Gastroesophageal sphincter (tissue), 4 donors: ENCODE results near the gene SH3BP2. TPM values are rescaled to one million over a fixed set of nuclear protein-coding genes. Genes with fewer than 3 reads are reported as not detected.

ENCODE experiments used
- ATAC-seq: fragments of 150-250 bp; one replicate; pipeline ENCODE4 v1.9.1; 2016; ENCODE audit warnings: mild to moderate bottlenecking, moderate library complexity
- H3K27ac ChIP-seq, 4 donors: fragments of 200-600 bp; sonication (generic) in 3 of 4; 1 replicate in 3 of 4; 2 replicates in 1 of 4; pipeline ENCODE4 v1.5.1; 2016 to 2019
- H3K27me3 ChIP-seq: fragments of 200-600 bp; sonication (generic); one replicate; pipeline ENCODE4 v1.5.1; 2019
- H3K36me3 ChIP-seq, 2 donors: fragments of 200-600 bp; sonication (generic); one replicate each; pipeline ENCODE4 v1.5.1; 2019; ENCODE audit warnings: control low read depth in 1 of 2
- H3K4me1 ChIP-seq, 3 donors: fragments of 200-600 bp; sonication (generic); 1 replicate in 2 of 3; 2 replicates in 1 of 3; pipeline ENCODE4 v1.5.1; 2016 to 2019; ENCODE audit warnings: control low read depth in 2 of 3
- H3K4me3 ChIP-seq, 2 donors: fragments of 200-600 bp; sonication (generic); one replicate each; pipeline ENCODE4 v1.5.1; 2019; ENCODE audit warnings: mild to moderate bottlenecking in 1 of 2, moderate library complexity in 1 of 2
- H3K9me3 ChIP-seq, 3 donors: fragments of 200-600 bp; sonication (generic); one replicate each; pipeline ENCODE4 v1.5.1; 2017 to 2019; ENCODE audit warnings: control low read depth in 2 of 3
- EP300 ChIP-seq: sonication (generic); formaldehyde crosslinking; IDR thresholded peaks from one replicate; pipeline ENCODE4 v1.6.1; 2017; ENCODE audit warnings: antibody characterized with exemption, mild to moderate bottlenecking
- POLR2A ChIP-seq, 2 donors: fragments of 450-650 bp; IDR thresholded peaks; one replicate each; pipeline ENCODE4 v1.6.1; 2017; ENCODE audit warnings: antibody characterized with exemption in 2 of 2, mild to moderate bottlenecking in 2 of 2, moderate library complexity in 1 of 2
- POLR2AphosphoS5 ChIP-seq: sonication (generic); formaldehyde crosslinking; IDR thresholded peaks from one replicate; pipeline ENCODE4 v1.6.1; 2017; ENCODE audit warnings: antibody characterized with exemption
- WGBS, 2 donors: methylation state at CpG; one replicate each; pipeline ENCODE4 v1.1.5; 2018; ENCODE audit warnings: low coverage in 1 of 2; 5-methylcytosine and 5-hydroxymethylcytosine counted together
- total RNA-seq, 4 donors: library from RNA; depleted of rRNA; stranded (reverse); fragments of >200 nt; gene quantifications; one replicate each; pipeline ENCODE4 v1.1.0, GENCODE V29; 2016
- TF ChIP-seq, protein P1 (sequence below), 4 experiments: fragments of 200-600 bp in 2 of 4; fragments of 450-650 bp in 2 of 4; sonication (generic) in 1 of 4; IDR thresholded peaks; one replicate each; pipeline ENCODE4 v1.5.1; 2017 to 2019; ENCODE audit warnings: antibody characterized with exemption in 4 of 4, mild to moderate bottlenecking in 2 of 4, moderate library complexity in 2 of 4

SH3BP2 gene
- total RNA-seq, 4 donors from 2014 or later, result 26.8 to 36.4 (median 29.3) TPM

DNA sequence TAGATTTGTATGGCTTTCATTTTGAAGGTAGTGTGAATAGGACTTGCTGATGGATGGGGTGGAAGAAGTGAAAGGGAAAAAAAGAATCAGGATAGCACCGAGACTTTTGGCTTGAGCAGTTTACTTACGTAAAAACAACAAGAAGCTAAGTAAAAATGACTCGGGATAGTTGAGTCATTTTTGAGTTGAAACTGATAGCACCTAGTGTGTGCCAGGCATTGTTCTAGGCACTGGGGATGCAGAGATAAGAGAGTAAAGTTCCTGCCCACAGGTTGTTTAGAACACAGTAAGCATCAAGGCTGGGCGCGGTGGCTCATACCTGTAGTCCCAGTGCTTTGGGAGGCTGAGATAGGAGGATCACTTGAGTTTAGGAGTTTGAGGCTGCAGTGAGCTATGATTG lies 85.5 kb downstream of the SH3BP2 start:
- no peak for TF ChIP-seq POLR2A (IDR thresholded peaks at IDR 0.05)
- Histone ChIP-seq H3K27ac (no peak overlapping the region), H3K4me1 (peaks cover 0 to 52% (median 8%) of the 10 kb centered on the region in 3 donors), H3K27me3 (no peaks in the 10 kb centered on the region), H3K9me3 (no peaks in the 10 kb centered on the region), H3K4me3 (no peak overlapping the region), H3K36me3 (peaks cover 0 to 55% of the 10 kb centered on the region in 2 donors)
- WGBS, 2 donors, result 79% methylated on average over 5 of the region's 5 CpGs; no CpG with 5 or more reads in 1 of the 2 donors
- ATAC-seq, result no peak

DNA sequence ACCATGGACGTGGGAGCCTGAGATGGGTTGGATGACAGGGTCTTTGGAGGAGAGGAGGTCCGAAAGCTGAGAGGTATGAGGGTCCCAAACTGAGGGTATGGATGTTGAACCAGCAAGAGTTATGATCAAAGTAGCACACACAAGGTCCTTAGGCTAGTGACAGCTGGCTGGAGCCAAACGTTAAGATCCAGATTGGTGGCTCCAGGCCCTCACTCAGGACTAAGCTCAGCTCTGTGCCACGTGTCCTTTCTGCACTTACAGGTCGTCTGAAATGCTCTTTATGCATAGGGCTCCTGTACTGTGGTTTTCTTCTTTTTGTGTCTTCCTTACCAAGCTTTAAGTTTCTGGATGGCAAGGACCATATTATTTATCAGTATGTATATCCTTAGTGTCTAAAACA lies 86.1 kb downstream of the SH3BP2 start:
- Histone ChIP-seq H3K27ac (no peak overlapping the region), H3K9me3 (no peaks in the 10 kb centered on the region), H3K27me3 (no peaks in the 10 kb centered on the region), H3K36me3 (peaks cover 0 to 62% of the 10 kb centered on the region in 2 donors), H3K4me1 (peaks cover 0 to 45% (median 3%) of the 10 kb centered on the region in 3 donors), H3K4me3 (no peak overlapping the region)
- TF ChIP-seq, protein P1, sequence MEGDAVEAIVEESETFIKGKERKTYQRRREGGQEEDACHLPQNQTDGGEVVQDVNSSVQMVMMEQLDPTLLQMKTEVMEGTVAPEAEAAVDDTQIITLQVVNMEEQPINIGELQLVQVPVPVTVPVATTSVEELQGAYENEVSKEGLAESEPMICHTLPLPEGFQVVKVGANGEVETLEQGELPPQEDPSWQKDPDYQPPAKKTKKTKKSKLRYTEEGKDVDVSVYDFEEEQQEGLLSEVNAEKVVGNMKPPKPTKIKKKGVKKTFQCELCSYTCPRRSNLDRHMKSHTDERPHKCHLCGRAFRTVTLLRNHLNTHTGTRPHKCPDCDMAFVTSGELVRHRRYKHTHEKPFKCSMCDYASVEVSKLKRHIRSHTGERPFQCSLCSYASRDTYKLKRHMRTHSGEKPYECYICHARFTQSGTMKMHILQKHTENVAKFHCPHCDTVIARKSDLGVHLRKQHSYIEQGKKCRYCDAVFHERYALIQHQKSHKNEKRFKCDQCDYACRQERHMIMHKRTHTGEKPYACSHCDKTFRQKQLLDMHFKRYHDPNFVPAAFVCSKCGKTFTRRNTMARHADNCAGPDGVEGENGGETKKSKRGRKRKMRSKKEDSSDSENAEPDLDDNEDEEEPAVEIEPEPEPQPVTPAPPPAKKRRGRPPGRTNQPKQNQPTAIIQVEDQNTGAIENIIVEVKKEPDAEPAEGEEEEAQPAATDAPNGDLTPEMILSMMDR (IDR thresholded peaks at IDR 0.05), result no peak
- TF ChIP-seq POLR2A (IDR thresholded peaks at IDR 0.05) (no peak), EP300 (no peak), POLR2AphosphoS5 (no peak)
- 74 to 79% methylated on average over 5 of the region's 5 CpGs for WGBS, 2 donors
- ATAC-seq, result no peak

DNA sequence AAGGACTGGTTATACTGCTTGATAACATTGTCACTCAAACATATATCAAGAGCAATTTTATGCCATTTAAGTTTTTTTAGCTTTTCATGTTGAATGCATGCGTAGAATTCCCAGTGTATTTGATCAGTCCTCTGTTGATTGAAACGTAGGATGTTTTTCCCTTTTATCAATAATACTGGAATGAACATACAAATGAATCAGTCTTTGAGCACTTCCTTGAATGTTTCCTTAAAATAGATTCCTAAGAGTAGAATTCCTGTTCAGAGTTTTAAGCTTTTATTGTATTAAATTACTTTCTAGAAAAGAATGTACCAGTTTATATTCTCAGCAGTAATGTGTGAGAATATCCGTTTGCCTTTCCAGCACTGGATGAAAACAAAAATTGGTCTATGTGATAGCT lies 88.5 kb downstream of the SH3BP2 start:
- no peak for TF ChIP-seq EP300
- TF ChIP-seq POLR2AphosphoS5, result no peak
- TF ChIP-seq, protein P1 (IDR thresholded peaks at IDR 0.05), result no peak
- TF ChIP-seq POLR2A (IDR thresholded peaks at IDR 0.05), result no peak
- 64 to 73% methylated on average over 3 of the region's 3 CpGs for WGBS, 2 donors
- Histone ChIP-seq H3K9me3 (no peaks in the 10 kb centered on the region), H3K27ac (no peak overlapping the region), H3K4me3 (no peak overlapping the region), H3K4me1 (peaks cover 0 to 24% (median 0%) of the 10 kb centered on the region in 3 donors), H3K36me3 (peaks cover 0 to 78% of the 10 kb centered on the region in 2 donors), H3K27me3 (no peaks in the 10 kb centered on the region)
- ATAC-seq, result no peak

DNA sequence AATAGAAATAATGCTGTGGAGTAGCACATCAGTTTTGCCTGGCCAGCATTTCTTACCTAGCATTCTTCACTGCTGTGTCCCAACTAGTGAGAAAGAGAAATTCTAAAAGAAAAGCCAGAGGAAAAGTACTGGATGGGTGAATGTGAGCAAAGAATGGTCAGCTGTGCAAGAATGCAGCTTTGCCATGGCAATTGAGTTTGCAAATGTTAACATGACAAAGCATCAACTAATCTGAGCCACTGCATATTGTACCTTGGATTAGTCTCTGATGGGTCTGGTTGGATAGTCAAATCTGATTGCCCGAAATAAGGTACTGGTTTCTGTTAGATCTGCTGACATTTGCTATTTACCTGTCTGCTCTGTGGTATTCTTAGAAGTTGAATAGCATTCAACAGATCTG lies 89.5 kb downstream of the SH3BP2 start:
- H3K36me3 ChIP-seq, result peaks cover 0 to 79% of the 10 kb centered on the region in 2 donors
- H3K4me3 ChIP-seq, result no peak overlapping the region
- peaks cover 0 to 17% (median 0%) of the 10 kb centered on the region in 3 donors for H3K4me1 ChIP-seq
- ATAC-seq, result no peak
- no peaks in the 10 kb centered on the region for H3K27me3 ChIP-seq
- 63 to 93% methylated on average over 1 of the region's 1 CpG for WGBS, 2 donors
- no peak for TF ChIP-seq POLR2A (IDR thresholded peaks at IDR 0.05)
- TF ChIP-seq, protein P1 (IDR thresholded peaks at IDR 0.05), result no peak
- no peaks in the 10 kb centered on the region for H3K9me3 ChIP-seq
- no peak overlapping the region for H3K27ac ChIP-seq

DNA sequence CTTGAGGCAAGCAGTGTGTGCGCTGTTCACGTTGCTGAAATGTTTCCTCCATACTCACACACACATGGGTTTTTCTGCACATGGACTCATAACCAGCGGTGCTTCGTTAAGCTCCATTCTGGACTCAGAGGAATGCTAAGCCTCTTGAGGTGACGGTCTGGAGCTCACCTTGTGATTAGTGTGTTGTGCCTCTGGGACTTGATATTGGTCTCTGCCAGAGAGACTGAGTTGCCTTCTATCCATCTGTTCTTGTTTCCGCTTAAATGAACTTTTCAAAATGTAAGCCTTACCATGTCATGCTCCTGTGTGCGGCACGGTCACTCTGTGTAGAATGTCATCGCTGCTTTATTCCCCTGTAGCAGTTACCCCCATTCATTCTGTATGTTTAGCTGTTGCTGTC lies 93.3 kb downstream of the SH3BP2 start:
- peaks cover 0 to 70% of the 10 kb centered on the region in 2 donors for H3K36me3 ChIP-seq
- ATAC-seq, result no peak

More for the DNA sequence above, 93.3 kb downstream of the SH3BP2 start:
- Histone ChIP-seq H3K4me3 (no peak overlapping the region), H3K4me1 (peaks cover 0 to 11% (median under 1%) of the 10 kb centered on the region in 3 donors), H3K27ac (no peak overlapping the region), H3K9me3 (no peaks in the 10 kb centered on the region), H3K27me3 (no peaks in the 10 kb centered on the region)
- 87 to 92% methylated on average over 5 to 9 of the region's 9 CpGs for WGBS, 2 donors
- TF ChIP-seq POLR2A (IDR thresholded peaks at IDR 0.05) (no peak), EP300 (no peak), POLR2AphosphoS5 (no peak)
- TF ChIP-seq, protein P1 (IDR thresholded peaks at IDR 0.05), result no peak
